Measurements from ENCODE around the gene WDR53. TPM values are rescaled to one million over a fixed set of nuclear protein-coding genes. Genes with fewer than 3 reads are reported as not detected.

Gene WDR53
- total and polyA plus RNA-seq, 9 of the 15 experiments (the other 6 are each of a cell fraction or from before 2014, with no cell fraction given), result 13.0 to 34.5 (median 20.9) TPM

GRCh38 chr3:196611761-196612483 is 43.6 kb upstream of the WDR53 start (continued):
- TF ChIP-seq MGA (IDR thresholded peaks at IDR 0.05), result no peak
- peak; percentile 77; the same call in 1 of the 2 replicates for TF ChIP-seq POLR2H (tag; IDR thresholded peaks at IDR 0.05; ENCODE audit: low read depth)
- no peak for TF ChIP-seq ZNF57 (CRISPR knock-in tag; IDR thresholded peaks at IDR 0.05)
- no peak for TF ChIP-seq CLOCK (CRISPR knock-in tag; IDR thresholded peaks at IDR 0.05; ENCODE audit: borderline replicate concordance)
- TF ChIP-seq TRIM24 (IDR thresholded peaks at IDR 0.05), result 0 out of 4 replicates have a peak, but pooled peaks of 1 of the 2 experiments have one; percentile 17
- TF ChIP-seq FOXK2 (conservative IDR thresholded peaks at IDR 0.05 in 1 of 2, IDR thresholded peaks at IDR 0.05 in 1 of 2; ENCODE audit: low read depth in 2 of 2), result peak in 1 of 2 experiments; percentile 36; a peak in 1 of 4 replicates
- no peak for TF ChIP-seq TOE1 (IDR thresholded peaks at IDR 0.05; ENCODE audit: borderline replicate concordance)
- no peak for TF ChIP-seq TOE1 (CRISPR knock-in tag; IDR thresholded peaks at IDR 0.05; ENCODE audit: borderline replicate concordance, low read depth)
- TF ChIP-seq ZNF512 (tag; IDR thresholded peaks at IDR 0.05), result no peak
- no peak for TF ChIP-seq ZNF830 (CRISPR knock-in tag; IDR thresholded peaks at IDR 0.05)
- peak; percentile 58; the same call in 1 of the 2 replicates for TF ChIP-seq SMAD4 (CRISPR knock-in tag; conservative IDR thresholded peaks at IDR 0.05)
